GM18868 (cell line): ENCODE results near the gene DIDO1.
"Not testable (repeated sequence)": the region's sequence is repeated elsewhere in the genome, so short reads cannot be mapped to it uniquely, and the experiment has no call there.

ENCODE experiments used
- ATAC-seq: cut with Tn5 transposase; IDR thresholded peaks from one replicate; pipeline ENCODE4 v1.9.1; 2021; ENCODE audit warnings: mild to moderate bottlenecking, moderate library complexity; ENCODE audit not compliant: unreplicated experiment

Gene DIDO1

DNA sequence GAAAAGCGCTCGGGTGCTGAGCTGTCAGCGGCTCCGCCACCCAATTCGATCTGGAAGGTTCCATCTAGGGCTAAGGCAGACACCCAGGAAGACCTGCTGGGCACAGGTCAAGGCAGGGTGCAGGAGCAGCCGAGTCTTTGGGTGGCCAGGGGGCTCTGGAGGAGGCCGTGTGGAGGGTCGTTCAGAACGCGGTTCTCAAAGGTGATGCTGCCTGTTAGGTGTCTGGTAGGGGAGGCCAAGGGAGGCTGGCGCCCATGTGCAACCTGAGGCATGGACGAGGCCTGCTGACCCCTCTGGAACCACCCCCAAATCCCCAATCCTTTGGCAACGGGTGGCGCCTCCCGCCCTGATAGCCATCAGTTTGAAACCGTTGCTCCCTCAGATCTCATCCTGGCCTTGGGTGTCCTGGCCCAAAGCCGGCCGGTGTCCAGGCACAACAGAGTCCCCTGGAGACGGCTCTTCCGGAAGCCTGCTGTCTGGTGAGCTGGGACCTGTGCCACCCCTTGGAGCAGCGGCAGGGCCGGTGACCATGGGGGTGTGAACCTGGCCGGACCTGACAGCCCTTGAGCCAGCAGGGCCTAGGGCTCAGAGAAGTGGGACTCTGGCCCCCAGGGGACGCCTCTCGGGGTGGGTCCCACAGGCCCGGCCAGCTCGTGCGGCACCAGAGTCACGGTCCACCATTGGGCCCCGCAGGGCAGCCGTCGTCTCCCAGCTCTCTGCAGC, 36.7 kb upstream of the DIDO1 start:
- no peak for ATAC-seq

- ATAC-seq, result no peak
Observed at GRCh38 chr20:62962221-62962879, 36.0 kb upstream of the DIDO1 start.

- no peak for ATAC-seq
Observed at GRCh38 chr20:62961799-62962198, 35.5 kb upstream of the DIDO1 start.

DNA sequence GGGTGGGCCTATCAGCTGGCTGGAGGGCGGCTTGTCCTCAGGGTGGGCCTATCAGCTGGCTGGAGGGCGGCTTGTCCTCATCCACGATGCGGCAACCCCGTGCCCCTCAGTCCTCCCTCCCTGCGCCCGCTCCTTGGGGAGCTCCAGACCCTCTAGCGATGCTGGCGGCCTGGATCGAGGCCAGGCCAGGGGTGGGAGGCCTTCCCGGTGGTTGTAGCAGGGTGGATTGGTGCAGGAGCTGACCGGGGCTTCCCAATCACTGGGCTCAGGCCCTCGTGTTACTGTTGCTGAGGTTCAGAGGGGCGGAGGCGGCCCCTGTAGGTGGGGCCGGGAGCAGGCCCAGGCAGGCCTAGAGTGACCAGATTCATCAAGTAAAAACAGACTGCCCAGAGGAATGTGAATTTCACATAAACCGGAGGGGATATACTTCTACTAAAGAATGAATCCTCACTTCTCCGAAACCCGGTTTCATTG, 35.0 kb upstream of the DIDO1 start:
- ATAC-seq, result no peak

GRCh38 chr20:62960446-62961309, 34.4 kb upstream of the DIDO1 start:
- not testable (repeated sequence) for ATAC-seq

DNA sequence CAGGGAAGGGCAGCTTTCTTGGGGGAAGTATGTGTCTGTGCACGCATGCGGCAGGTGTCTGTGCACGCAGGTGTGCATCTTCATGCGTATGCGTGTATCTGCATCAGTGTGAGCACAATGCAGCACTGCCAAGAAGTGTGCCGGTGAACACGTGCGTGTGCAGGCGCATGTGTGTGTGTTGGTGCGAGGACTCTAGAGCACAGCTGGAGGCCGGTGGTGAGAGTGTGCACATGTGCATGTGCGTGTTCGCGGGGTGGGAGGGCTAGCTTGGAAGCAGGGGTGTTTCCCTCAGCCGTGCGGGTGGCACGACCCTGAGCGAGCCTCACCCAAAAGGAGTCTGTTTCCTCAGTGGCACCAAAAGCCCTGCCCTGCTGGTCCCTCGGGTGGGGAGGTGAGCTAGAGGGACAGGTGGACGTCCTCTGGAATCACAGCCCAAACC, 33.7 kb upstream of the DIDO1 start:
- ATAC-seq, result no peak

DNA sequence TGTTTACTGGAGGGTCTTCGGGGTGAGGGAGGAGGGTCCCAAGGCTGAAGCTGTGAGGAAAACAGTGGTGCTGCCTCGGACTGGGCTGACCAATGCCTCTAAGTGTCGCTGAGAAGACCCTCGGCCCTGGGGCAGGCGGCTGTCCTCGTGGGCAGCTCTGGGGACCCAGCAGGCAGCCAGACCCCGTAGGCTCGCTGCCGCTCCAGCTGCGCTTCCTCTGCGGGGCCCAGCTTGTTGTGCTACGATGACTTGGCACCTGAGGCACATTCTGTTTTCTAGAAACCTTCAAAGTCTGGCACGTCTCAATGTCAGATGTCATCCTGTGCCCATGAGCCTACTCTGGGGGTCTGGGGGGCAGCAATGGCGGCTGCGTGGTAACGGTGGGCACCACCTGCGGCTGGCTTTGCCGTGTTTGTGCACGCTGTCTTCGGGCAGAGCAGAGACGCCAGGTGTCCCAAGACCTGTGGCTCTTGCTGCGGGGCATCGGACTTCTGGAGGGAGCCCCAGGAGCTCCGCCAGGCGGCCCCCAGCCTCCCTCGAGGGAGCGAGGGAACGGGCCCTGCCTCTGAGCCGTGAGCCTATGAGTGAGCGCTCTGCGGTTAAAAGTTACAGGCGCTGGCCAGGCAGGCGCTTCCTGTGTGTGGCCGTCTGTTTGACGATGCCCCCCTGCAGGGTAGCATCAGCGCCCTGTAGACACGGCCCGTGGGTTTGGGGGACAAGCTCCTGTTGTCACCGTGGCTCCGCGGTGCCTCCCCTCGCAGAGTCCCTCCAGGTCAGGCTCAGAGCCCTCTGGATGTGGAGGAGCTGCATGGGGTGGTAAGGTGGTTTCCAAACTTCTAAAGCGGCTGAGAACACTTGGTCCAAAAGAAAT, 33.0 kb upstream of the DIDO1 start:
- ATAC-seq, result no peak

- no peak for ATAC-seq
Observed at GRCh38 chr20:62958388-62959100, 32.2 kb upstream of the DIDO1 start.

GRCh38 chr20:62957136-62958117, 31.1 kb upstream of the DIDO1 start:
- no peak for ATAC-seq

DNA sequence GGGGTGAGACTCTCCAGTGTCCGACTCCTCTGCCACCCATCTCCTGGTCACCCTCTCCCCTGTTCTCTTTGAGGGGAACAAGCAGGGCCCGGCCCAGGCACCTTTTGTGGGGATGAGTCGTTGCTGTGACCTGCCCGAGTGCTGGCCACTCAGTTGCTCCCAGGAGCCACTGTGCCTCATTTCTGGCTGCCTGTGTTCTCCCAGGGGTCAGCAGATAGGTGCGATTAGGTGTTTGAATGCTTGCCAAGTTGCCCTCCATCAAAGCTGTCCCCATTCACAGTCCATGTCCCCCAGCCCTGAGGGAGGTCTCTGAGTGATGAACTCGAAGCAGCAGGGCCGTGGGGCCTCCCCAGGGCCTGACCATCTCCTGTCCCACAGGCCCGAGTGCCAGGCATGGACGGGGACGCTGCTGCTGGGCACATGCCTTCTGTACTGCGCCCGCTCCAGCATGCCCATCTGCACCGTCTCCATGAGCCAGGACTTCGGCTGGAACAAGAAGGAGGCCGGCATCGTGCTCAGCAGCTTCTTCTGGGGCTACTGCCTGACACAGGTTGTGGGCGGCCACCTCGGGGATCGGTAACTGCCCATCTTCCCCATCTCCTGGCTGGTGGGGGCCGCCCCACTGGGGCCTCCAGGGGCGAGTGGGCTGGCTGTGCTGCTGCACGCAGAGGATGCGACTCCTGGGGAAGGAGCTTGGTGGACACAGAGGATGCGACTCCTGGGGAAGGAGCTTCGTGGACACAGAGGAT, 30.3 kb upstream of the DIDO1 start:
- ATAC-seq, result no peak

GRCh38 chr20:62955519-62956386, 29.4 kb upstream of the DIDO1 start:
- ATAC-seq, result no peak

GRCh38 chr20:62953839-62954703, 27.8 kb upstream of the DIDO1 start:
- ATAC-seq, result peak; percentile 88

- ATAC-seq, result no peak
Observed at GRCh38 chr20:62952968-62953838, 26.9 kb upstream of the DIDO1 start.

- ATAC-seq, result peak; percentile 45
Observed at GRCh38 chr20:62952373-62952967, 26.2 kb upstream of the DIDO1 start, which contains the start of gene SLC17A9. Gene SLC17A9, plus strand, starts transcription at chr20:62952709. Its CDS starts 122 bp downstream, at chr20:62952831.
